Amniotic stem cell (primary cell): ENCODE data around the gene TOX4.
"Not testable (repeated sequence)": the region's sequence is repeated elsewhere in the genome, so short reads cannot be mapped to it uniquely, and the experiment has no call there.

Experiments used
- DNase-seq: peaks from one replicate; lab custom pipeline; 2025; lab: John Stamatoyannopoulos, UW

TOX4 gene

DNA sequence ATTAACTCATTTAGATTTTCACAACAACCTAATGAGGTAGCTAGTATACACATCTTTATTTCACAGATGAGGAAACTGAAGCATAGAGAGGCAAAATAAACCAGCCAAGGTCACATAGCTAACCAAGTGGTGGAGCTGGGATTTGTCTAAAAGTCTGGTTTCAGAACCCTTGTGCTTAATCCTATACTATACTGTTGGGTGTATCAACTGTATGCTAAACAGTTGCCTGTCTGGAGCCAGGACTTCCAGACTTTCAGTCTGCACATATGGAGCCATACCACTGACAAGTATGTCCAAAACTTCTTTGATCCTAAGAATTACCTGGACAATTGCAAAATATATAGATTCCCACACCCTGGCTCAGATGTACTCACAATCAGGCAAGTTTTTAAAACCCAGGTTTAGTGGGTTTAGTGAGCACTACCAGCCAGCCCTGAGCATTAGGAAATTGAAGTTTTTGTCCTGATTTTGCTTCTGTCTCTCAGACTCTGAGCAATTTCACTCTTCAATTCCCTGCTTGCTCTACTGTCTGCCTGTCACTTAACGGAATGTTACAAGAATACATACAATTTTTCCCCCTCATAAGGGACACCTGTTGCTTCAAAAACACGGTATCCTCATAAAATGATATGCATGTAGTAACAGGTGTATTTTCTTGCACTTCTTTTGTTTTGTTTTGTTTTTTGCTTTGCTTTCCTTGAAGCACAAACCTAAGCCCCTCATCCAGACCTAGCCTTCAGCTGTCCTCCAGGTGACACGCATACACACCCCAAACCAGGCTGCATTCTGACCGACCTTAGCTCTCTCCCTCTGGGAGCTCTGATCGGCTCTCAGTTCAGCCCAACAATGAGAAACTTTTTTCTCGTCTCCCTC lies 58.8 kb downstream of the TOX4 start:
- DNase-seq: no peak

DNA sequence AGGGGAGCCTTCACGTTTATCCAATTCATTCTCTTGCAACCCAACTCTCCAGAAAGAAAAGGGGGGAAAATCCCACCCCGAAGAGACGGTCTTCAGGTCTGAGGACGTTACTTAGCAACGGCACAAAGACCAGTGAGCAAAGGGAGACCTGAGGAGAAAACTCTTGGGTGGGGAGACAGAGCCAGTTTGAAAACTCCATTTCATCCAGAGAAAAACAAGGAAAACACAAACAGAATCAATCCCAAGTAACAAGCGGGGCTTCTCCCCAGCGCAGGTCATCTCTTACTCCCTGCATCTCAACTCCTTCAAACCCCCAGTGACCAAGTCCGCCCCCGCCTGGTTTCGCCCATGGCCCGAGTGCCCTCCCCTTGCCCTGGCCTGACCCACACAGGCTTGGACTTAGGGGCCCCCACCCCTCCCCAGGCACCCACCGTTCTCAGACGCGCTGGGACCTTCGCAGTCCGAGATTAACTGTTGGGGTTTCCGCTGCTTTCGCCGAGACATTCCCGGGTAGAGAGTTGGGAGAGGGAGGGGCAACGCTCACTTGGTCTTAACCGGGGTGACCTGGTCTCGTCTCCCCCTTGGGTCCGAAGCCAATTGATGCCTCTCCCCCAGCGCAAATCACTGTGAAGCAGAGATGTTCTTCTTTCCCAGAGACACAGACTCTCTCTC lies 59.6 kb downstream of the TOX4 start:
- no peak for DNase-seq

DNA sequence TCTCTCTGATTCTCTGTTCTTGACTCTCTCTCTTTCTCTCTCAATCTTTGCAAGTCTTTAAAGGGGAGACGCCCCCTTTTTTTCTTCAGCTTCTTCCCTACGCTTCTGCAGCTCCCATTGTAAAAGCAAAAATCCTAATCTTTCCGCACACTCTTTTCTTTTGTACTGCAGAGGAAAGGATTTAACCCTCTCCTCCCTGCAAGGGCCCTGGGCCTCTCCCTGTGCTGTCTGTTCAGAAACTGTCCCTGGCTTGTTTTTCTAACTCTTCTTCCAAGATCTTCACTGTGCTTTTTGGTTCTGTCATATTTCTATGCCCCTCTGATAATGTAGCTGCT lies 60.1 kb downstream of the TOX4 start:
- DNase-seq: no peak

DNA sequence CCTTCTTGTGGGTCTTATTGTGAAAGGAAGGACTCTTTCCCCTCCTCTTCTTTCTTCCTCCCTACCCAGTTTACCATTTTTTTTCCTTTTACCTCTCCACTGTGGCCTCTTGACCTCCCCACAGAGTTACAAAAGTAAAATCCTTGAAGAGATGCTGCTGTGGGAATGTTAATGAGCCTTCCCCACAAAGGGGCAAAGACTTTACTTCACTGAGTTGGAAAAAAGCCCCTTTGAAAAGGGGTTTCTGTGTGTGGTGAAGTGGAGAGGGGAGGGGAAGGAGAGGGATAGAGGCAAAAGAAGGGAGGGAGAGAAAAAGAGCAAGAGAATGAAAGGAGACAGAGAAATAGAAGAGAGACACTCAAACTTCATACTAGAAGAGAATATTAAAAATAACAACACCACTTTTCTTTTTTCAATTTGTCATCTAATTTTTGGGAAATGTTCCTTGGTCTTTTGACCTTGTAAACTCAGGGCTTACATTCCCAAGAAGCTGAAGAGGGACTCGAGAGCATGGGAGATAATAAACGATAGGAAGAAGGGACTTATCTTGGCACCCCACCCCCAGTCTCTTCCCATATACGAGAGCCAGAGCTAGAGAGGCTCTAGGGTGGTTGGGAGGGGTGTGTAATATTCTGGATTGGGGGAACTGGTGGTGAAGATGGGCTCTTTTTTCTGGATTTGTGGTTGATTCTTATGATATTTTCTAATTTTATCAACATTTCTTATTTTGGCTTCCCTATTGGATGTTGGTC lies 62.4 kb downstream of the TOX4 start:
- DNase-seq: no peak

DNA sequence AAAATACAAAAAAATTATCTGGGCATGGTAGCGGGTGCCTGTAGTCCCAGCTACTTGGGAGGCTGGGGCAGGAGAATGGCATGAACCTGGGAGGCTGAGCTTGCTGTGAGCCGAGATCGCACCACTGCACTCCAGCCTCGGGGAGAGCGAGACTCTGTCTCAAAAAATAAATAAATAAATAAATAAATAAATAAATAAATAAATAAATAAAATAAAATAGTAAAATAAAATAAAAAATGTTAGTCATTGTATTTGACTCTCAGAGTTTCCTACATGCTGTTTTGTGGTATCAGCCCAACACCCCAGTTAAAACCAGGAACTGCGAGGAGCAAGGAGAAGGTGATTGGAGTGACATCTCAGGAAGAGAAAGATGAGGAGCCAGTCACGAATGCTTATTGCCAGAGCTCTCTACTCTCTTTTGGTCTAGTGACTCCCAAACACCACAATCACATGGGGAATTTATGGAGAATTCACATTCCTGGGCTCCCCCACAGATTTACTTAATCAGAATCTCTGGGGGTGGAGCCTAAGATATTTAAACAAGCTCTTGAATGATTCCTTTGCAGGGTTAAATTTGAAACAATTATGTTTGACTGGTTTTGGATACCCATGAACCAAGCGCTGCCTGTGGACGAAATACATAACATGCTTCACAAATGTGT lies 64.5 kb downstream of the TOX4 start:
- no peak for DNase-seq

DNA sequence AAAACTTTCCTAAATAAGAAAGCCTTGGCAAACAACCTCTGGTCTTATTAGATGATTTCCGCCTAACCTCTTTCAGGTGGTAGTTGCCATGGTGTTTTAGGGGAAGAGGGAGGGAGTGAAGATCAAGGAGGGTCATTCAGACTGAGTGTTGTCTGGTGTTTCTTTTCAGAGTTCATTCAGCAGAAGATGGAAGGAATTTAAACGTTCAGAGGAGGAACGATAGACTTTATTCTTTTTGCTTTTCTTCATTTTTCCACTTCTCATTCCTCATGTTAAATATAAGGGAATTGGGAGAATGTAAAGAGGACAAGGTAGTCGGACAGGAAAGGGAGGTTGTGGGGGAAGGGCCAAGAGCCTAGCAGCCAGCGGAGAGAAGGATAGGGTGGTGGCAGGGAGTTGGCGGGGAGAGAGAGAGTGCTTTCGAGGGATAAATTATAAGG lies 66.5 kb downstream of the TOX4 start:
- no peak for DNase-seq

DNA sequence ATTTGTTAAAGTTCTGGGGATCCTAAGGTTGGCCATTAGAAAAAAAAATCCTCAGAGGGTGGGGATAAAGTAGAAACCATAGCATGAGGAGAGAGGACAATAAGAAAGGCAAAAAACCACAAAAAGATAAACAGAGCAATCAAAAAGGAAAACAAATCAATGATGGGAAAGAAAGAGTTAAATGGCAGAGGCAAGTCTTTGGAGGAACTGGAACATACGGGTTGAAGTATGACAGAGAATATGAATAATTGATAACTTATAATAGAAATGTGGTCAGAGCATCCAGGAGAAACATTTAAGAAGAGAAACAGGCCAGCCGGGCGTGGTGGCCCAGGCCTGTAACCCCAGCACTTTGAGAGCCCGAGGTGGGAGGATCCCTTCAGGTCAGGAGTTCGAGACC lies 67.0 kb downstream of the TOX4 start:
- DNase-seq: no peak

DNA sequence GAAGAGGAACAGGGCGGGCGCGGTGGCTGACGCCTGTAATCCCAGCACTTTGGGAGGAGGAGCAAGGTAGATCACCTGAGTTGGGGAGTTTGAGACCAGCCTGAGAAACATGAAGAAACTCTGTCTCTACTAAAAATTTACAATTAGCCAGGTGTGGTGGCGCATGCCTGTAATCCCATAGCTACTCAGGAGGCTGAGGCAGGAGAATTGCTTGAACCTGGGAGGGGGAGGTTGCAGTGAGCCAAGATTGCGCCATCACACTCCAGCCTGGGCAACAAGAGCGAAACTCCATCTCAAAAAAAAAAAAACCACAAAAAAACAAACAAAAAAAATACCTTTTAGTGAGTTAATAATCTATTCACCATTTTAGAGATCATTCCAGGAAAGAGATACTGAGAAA lies 67.6 kb downstream of the TOX4 start:
- DNase-seq: not testable (repeated sequence)
